AG08396 (cell line): Measurements from ENCODE around the gene AGPAT3.

Experiments
- DNase-seq: peaks from one replicate; pipeline ENCODE4 v3.0.0; 2012; ENCODE audit warnings: low spot score, mixed read lengths

The AGPAT3 gene

GRCh38 chr21:44027607-44028286 is 162.7 kb downstream of the AGPAT3 start:
- no peak for DNase-seq

DNA sequence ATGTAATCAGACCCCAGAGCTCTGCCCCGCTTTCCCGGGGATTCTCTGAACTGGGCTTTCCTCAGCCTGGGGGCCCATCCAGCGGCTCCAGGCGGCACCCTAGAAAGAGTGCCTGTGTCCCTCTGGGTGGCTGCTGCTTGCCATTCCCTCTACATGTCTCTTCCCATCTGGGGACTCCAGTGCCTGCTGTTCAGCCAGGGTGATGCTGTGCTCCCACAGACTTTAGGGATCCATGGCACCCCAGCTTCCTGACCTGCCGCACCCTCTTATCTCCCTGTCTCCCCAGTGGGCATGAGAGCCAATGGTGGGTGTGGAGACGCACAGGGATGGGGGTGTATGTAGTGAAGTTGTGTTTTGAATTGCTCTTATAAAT is 163.2 kb downstream of the AGPAT3 start:
- no peak for DNase-seq

GRCh38 chr21:44029460-44030087 is 164.6 kb downstream of the AGPAT3 start:
- DNase-seq, result no peak

- no peak for DNase-seq
Measured at GRCh38 chr21:44035244-44035643, 170.2 kb downstream of the AGPAT3 start.
